HepG2 (cell line): ENCODE data around the gene LUZP1. TPM values are rescaled to one million over a fixed set of nuclear protein-coding genes. Genes with fewer than 3 reads are reported as not detected.

Experiments
- CHD2 ChIP-seq: IDR thresholded peaks from 2 replicates; pipeline ENCODE4 v1.6.1; 2011; ENCODE audit warnings: low read depth, low read length, improper control_type of control experiment
- ETV5 ChIP-seq: IDR thresholded peaks from 2 replicates; pipeline ENCODE4 v1.6.1; 2018; ENCODE audit warnings: missing biosample characterization, missing genetic modification reagents, inconsistent platforms, borderline replicate concordance
- FOSL1 ChIP-seq: sonication (generic); formaldehyde crosslinking; IDR thresholded peaks from 2 replicates; pipeline ENCODE4 v1.9.0; 2021; ENCODE audit warnings: missing genetic modification reagents, borderline replicate concordance
- KMT2A ChIP-seq: sonication (generic); formaldehyde crosslinking; IDR thresholded peaks from 2 replicates; pipeline ENCODE4 v1.4.0; 2020; ENCODE audit warnings: missing genetic modification reagents
- MAFK ChIP-seq, 2 experiments: IDR thresholded peaks in 1 of 2; conservative IDR thresholded peaks in 1 of 2; 2 replicates each; pipeline ENCODE4 v1.6.1; 2011; ENCODE audit warnings: improper control_type of control experiment in 2 of 2, low read length in 2 of 2
- NPAS2 ChIP-seq: sonication (generic); formaldehyde crosslinking; IDR thresholded peaks from 2 replicates; pipeline ENCODE4 v1.8.0; 2022; ENCODE audit warnings: mild to moderate bottlenecking, missing genetic modification reagents, borderline replicate concordance
- NR3C1 ChIP-seq: sonication (generic); formaldehyde crosslinking; IDR thresholded peaks from 2 replicates; pipeline ENCODE4 v1.4.0; 2020; ENCODE audit warnings: missing genetic modification reagents
- PTBP1 ChIP-seq: fragments of 200-400 bp; formaldehyde crosslinking; IDR thresholded peaks from 2 replicates; pipeline ENCODE4 v1.6.1; 2018; ENCODE audit warnings: low read length, low read depth; ENCODE audit not compliant: poor library complexity, severe bottlenecking
- RELA ChIP-seq: sonication (generic); formaldehyde crosslinking; IDR thresholded peaks from 2 replicates; pipeline ENCODE4 v1.4.0; 2020; ENCODE audit warnings: missing genetic modification reagents
- RNF2 ChIP-seq: fragments of 450-650 bp; conservative IDR thresholded peaks from 2 replicates; pipeline ENCODE4 v1.6.1; 2016; ENCODE audit warnings: low read depth
- TOE1 ChIP-seq: sonication (generic); formaldehyde crosslinking; IDR thresholded peaks from 2 replicates; pipeline ENCODE4 v1.4.0; 2020; ENCODE audit warnings: mild to moderate bottlenecking, missing genetic modification reagents
- ZFP82 ChIP-seq: sonication (generic); formaldehyde crosslinking; IDR thresholded peaks from 2 replicates; pipeline ENCODE4 v1.5.1; 2020; ENCODE audit warnings: mild to moderate bottlenecking, missing genetic modification reagents, borderline replicate concordance
- ZKSCAN1 ChIP-seq: fragments of 150-350 bp; IDR thresholded peaks from 2 replicates; pipeline ENCODE4 v1.6.1; 2014; ENCODE audit warnings: low read length
- ZNF24 ChIP-seq: fragments of 450-650 bp; IDR thresholded peaks from 2 replicates; pipeline ENCODE4 v1.6.1; 2017; ENCODE audit warnings: antibody characterized with exemption, mild to moderate bottlenecking
- ZNF343 ChIP-seq: sonication (generic); formaldehyde crosslinking; IDR thresholded peaks from 2 replicates; pipeline ENCODE4 v1.4.0; 2020; ENCODE audit warnings: mild to moderate bottlenecking, missing genetic modification reagents
- ZNF484 ChIP-seq: sonication (generic); formaldehyde crosslinking; IDR thresholded peaks from 2 replicates; pipeline ENCODE4 v1.5.1; 2020; ENCODE audit warnings: mild to moderate bottlenecking, low read depth, missing genetic modification reagents, borderline replicate concordance
- ZNF589 ChIP-seq: sonication (generic); formaldehyde crosslinking; conservative IDR thresholded peaks from 2 replicates; pipeline ENCODE4 v1.8.0; 2022; ENCODE audit warnings: mild to moderate bottlenecking, moderate library complexity, missing genetic modification reagents
- polyA plus RNA-seq, 8 experiments: library from polyadenylated mRNA; depleted of rRNA in 3 of 8; stranded (reverse) in 7 of 8; unstranded in 1 of 8; fragments of >200 nt; fragmentation: Illumina TruSeq in 4 of 8; extraction: Trizol in 4 of 8; gene quantifications; 2 replicates each; pipeline versions ENCODE4 v1.2.1 to v1.2.3, GENCODE V29; 2011 to 2016; ENCODE audit warnings: low read depth in 4 of 8, missing spikeins in 1 of 8, mixed read lengths in 1 of 8; ENCODE audit not compliant: insufficient read depth in 1 of 8
- total RNA-seq, 5 experiments: library from RNA; depleted of rRNA; stranded (reverse); fragments of >200 nt; fragmentation: Illumina TruSeq; extraction: Trizol; gene quantifications; 2 replicates each; pipeline ENCODE4 v1.2.3, GENCODE V29; 2016; ENCODE audit warnings: low read depth in 1 of 5
- TF ChIP-seq, protein P1 (sequence below): sonication (generic); formaldehyde crosslinking; IDR thresholded peaks from 2 replicates; pipeline ENCODE4 v1.8.0; 2022; ENCODE audit warnings: missing genetic modification reagents, mild to moderate bottlenecking, moderate library complexity, borderline replicate concordance
- TF ChIP-seq, protein P2 (sequence below): fragments of 450-650 bp; IDR thresholded peaks from 2 replicates; pipeline ENCODE4 v1.6.1; 2017
- TF ChIP-seq, protein P3 (sequence below): sonication (generic); formaldehyde crosslinking; IDR thresholded peaks from 2 replicates; pipeline ENCODE4 v1.8.0; 2022; ENCODE audit warnings: missing genetic modification reagents, mild to moderate bottlenecking, borderline replicate concordance
- TF ChIP-seq, protein P4 (sequence below), 2 experiments: sonication (generic) in 1 of 2; formaldehyde crosslinking in 1 of 2; IDR thresholded peaks; 2 replicates each; pipeline versions ENCODE4 v1.4.0 to v1.6.1; 2018 to 2020; ENCODE audit warnings: missing genetic modification reagents in 2 of 2, borderline replicate concordance in 1 of 2, low read depth in 1 of 2, mild to moderate bottlenecking in 1 of 2, missing biosample characterization in 1 of 2

The LUZP1 gene
- total and polyA plus RNA-seq, 2 of the 13 experiments (the other 11 are each of a cell fraction or from before 2014, with no cell fraction given): 6.9 to 12.7 TPM

DNA sequence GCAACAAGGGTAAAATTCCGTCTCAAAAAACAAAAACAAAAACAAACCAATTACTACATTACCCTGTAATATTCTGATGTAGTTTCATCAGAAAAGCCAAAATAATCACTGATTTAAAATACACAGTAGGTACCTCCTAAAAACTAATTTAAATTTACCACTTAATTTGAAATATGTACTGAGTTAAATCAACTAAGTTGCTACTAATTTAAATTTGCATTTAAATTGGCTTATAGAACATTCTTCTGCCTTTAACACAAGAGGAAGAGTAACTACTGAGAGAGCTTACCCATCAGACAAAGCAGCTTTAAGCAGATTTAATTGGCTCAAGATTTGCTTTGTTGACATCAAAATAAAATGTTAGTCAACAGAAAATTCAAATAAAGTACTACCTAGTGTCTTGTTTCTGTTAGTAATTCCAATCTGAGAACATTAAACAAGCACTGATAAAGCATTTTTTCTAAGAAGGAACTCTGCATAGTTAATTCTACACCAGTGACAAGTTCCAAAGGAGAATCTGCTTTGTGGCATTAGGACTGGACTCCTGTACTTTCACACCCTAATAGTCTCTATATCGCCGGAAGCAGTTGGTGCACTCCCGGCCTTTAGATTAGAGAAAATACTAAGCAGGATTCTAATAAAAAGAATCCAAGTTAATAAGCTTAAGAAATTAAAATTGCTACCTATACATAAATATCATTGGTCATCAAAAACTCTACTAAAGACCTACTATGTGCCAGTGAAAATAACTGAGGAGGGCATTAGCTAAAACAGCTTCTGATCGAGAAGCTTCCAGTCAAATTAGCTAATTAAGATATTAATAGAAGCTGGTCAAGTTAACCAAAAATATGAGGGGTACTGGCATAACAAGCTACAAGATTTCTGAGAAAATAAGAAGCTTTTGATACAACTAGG is 8.4 kb downstream of the LUZP1 start (continued):
- TF ChIP-seq, protein P1, sequence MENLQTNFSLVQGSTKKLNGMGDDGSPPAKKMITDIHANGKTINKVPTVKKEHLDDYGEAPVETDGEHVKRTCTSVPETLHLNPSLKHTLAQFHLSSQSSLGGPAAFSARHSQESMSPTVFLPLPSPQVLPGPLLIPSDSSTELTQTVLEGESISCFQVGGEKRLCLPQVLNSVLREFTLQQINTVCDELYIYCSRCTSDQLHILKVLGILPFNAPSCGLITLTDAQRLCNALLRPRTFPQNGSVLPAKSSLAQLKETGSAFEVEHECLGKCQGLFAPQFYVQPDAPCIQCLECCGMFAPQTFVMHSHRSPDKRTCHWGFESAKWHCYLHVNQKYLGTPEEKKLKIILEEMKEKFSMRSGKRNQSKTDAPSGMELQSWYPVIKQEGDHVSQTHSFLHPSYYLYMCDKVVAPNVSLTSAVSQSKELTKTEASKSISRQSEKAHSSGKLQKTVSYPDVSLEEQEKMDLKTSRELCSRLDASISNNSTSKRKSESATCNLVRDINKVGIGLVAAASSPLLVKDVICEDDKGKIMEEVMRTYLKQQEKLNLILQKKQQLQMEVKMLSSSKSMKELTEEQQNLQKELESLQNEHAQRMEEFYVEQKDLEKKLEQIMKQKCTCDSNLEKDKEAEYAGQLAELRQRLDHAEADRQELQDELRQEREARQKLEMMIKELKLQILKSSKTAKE (CRISPR knock-in tag): no peak
- TF ChIP-seq RELA (CRISPR knock-in tag) (no peak), ZFP82 (CRISPR knock-in tag) (no peak), KMT2A (CRISPR knock-in tag) (no peak), FOSL1 (CRISPR knock-in tag) (no peak), ZKSCAN1 (peak; percentile 84; the same call in 1 of the 2 replicates), ZNF24 (no peak), NPAS2 (CRISPR knock-in tag) (no peak), MAFK (conservative IDR thresholded peaks at IDR 0.05 in 1 of 2, IDR thresholded peaks at IDR 0.05 in 1 of 2; ENCODE audit: low read length in 2 of 2) (peak; percentile 12 to 49; a peak in 2 of 4 replicates), ZNF484 (CRISPR knock-in tag) (no peak), ZNF343 (CRISPR knock-in tag) (no peak), ETV5 (CRISPR knock-in tag) (peak; percentile 46; the same call in 1 of the 2 replicates), NR3C1 (no peak), TOE1 (CRISPR knock-in tag) (no peak), ZNF589 (CRISPR knock-in tag) (no peak), PTBP1 (no peak), RNF2 (no peak), CHD2 (no peak)
- TF ChIP-seq, protein P2, sequence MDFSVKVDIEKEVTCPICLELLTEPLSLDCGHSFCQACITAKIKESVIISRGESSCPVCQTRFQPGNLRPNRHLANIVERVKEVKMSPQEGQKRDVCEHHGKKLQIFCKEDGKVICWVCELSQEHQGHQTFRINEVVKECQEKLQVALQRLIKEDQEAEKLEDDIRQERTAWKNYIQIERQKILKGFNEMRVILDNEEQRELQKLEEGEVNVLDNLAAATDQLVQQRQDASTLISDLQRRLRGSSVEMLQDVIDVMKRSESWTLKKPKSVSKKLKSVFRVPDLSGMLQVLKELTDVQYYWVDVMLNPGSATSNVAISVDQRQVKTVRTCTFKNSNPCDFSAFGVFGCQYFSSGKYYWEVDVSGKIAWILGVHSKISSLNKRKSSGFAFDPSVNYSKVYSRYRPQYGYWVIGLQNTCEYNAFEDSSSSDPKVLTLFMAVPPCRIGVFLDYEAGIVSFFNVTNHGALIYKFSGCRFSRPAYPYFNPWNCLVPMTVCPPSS: no peak
- TF ChIP-seq, protein P3, sequence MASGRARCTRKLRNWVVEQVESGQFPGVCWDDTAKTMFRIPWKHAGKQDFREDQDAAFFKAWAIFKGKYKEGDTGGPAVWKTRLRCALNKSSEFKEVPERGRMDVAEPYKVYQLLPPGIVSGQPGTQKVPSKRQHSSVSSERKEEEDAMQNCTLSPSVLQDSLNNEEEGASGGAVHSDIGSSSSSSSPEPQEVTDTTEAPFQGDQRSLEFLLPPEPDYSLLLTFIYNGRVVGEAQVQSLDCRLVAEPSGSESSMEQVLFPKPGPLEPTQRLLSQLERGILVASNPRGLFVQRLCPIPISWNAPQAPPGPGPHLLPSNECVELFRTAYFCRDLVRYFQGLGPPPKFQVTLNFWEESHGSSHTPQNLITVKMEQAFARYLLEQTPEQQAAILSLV (CRISPR knock-in tag): no peak
- TF ChIP-seq, protein P4, sequence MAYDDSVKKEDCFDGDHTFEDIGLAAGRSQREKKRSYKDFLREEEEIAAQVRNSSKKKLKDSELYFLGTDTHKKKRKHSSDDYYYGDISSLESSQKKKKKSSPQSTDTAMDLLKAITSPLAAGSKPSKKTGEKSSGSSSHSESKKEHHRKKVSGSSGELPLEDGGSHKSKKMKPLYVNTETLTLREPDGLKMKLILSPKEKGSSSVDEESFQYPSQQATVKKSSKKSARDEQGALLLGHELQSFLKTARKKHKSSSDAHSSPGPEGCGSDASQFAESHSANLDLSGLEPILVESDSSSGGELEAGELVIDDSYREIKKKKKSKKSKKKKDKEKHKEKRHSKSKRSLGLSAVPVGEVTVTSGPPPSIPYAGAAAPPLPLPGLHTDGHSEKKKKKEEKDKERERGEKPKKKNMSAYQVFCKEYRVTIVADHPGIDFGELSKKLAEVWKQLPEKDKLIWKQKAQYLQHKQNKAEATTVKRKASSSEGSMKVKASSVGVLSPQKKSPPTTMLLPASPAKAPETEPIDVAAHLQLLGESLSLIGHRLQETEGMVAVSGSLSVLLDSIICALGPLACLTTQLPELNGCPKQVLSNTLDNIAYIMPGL (CRISPR knock-in tag; IDR thresholded peaks at IDR 0.05; ENCODE audit: borderline replicate concordance in 1 of 2, low read depth in 1 of 2): no peak
